Measurements from ENCODE around the gene MRM3.
"Not testable (repeated sequence)": the region's sequence is repeated elsewhere in the genome, so short reads cannot be mapped to it uniquely, and the experiment has no call there.

Gene MRM3

GRCh38 chr17:752620-753219, 29.4 kb upstream of the MRM3 start:
- DNase-seq: peak in 22 of 56 donors; percentile 8 to 57 (median 32)

- no peak for DNase-seq
Measured at GRCh38 chr17:753418-753817, 28.7 kb upstream of the MRM3 start.

- not testable (repeated sequence) for DNase-seq
Measured at GRCh38 chr17:755319-755961, 26.7 kb upstream of the MRM3 start.

GRCh38 chr17:756010-756567, 26.1 kb upstream of the MRM3 start:
- DNase-seq: not testable (repeated sequence)

GRCh38 chr17:759964-760363, 22.2 kb upstream of the MRM3 start:
- no peak for DNase-seq

- no peak for DNase-seq
Measured at GRCh38 chr17:760371-760770, 21.8 kb upstream of the MRM3 start.

GRCh38 chr17:767076-767475, 15.1 kb upstream of the MRM3 start:
- DNase-seq: no peak

- no peak for DNase-seq
Measured at GRCh38 chr17:773016-773415, 9.1 kb upstream of the MRM3 start.

- DNase-seq: no peak
Measured at GRCh38 chr17:773467-774312, 8.5 kb upstream of the MRM3 start.

GRCh38 chr17:774313-774584, 7.9 kb upstream of the MRM3 start:
- DNase-seq: no peak

- no peak for DNase-seq
Measured at GRCh38 chr17:778096-778495, 4.1 kb upstream of the MRM3 start.

- no peak for DNase-seq
Measured at GRCh38 chr17:784143-784542, 2.0 kb downstream of the MRM3 start.

GRCh38 chr17:785901-786300, 3.7 kb downstream of the MRM3 start:
- not testable (repeated sequence) for DNase-seq

- DNase-seq: no peak
Measured at GRCh38 chr17:787641-788221, 5.6 kb downstream of the MRM3 start.

GRCh38 chr17:788551-788950, 6.4 kb downstream of the MRM3 start:
- DNase-seq: no peak

- no peak for DNase-seq
Measured at GRCh38 chr17:789160-789840, 7.1 kb downstream of the MRM3 start.

- DNase-seq: peak in 4 of 56 donors; percentile 2 to 34 (median 8)
Measured at GRCh38 chr17:789931-790873, 8.0 kb downstream of the MRM3 start.

- peak in 1 of 56 donors; percentile 12 for DNase-seq
Measured at GRCh38 chr17:790874-791247, 8.7 kb downstream of the MRM3 start.

GRCh38 chr17:791829-792228, 9.7 kb downstream of the MRM3 start:
- DNase-seq: no peak

- DNase-seq: no peak
Measured at GRCh38 chr17:792277-792676, 10.1 kb downstream of the MRM3 start.
